Measurements from ENCODE around the gene CAPS2.

- TF ChIP-seq POLR2A (IDR thresholded peaks at IDR 0.05; ENCODE audit: low read depth, low read length) (no peak), POLR2AphosphoS5 (IDR thresholded peaks at IDR 0.05; ENCODE audit: low read depth, low read length) (no peak)
Observed at GRCh38 chr12:75259143-75259542, 71.0 kb downstream of the CAPS2 start.
